NT2/D1 (cell line): Measurements from ENCODE around the gene RMI2.

Source experiments
- SUZ12 ChIP-seq: IDR thresholded peaks from 2 replicates; pipeline ENCODE4 v1.6.1; 2011; ENCODE audit not compliant: insufficient read length, insufficient read depth; ENCODE audit errors: extremely low read depth
- YY1 ChIP-seq: IDR thresholded peaks from 2 replicates; pipeline ENCODE4 v1.6.1; 2011; ENCODE audit not compliant: insufficient read length, insufficient read depth
- ZNF274 ChIP-seq: IDR thresholded peaks from 2 replicates; pipeline ENCODE4 v1.6.1; 2011; ENCODE audit warnings: mild to moderate bottlenecking, low read depth, low read length

DNA sequence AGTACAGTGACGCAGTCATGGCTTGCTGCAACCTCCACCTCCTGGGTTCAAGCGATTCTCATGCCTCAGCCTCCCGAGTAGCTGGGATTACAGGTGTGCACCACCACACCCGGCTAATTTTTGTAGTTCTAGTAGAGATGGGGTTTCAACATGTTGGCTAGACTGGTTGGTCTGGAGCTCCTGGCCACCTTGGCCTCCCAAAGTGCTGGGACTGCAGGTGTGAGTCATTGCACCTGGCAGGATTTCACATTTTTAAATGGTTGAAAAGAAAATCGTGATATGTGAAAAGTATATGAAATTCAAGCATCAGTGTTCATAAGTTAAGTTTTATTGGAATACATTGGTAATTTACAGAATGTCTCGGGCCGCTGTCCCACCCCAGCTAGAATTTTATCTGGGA is 2.6 kb downstream of the RMI2 start:
- no peak for TF ChIP-seq ZNF274
- TF ChIP-seq YY1, result no peak
- TF ChIP-seq SUZ12, result no peak
